NCI-H2227 (cell line): ENCODE results near the gene PABPN1L.

ENCODE experiments used
- DNase-seq: peaks from one replicate; lab custom pipeline; 2025; ENCODE audit not compliant: unreplicated experiment; lab: John Stamatoyannopoulos, UW

PABPN1L gene

DNA sequence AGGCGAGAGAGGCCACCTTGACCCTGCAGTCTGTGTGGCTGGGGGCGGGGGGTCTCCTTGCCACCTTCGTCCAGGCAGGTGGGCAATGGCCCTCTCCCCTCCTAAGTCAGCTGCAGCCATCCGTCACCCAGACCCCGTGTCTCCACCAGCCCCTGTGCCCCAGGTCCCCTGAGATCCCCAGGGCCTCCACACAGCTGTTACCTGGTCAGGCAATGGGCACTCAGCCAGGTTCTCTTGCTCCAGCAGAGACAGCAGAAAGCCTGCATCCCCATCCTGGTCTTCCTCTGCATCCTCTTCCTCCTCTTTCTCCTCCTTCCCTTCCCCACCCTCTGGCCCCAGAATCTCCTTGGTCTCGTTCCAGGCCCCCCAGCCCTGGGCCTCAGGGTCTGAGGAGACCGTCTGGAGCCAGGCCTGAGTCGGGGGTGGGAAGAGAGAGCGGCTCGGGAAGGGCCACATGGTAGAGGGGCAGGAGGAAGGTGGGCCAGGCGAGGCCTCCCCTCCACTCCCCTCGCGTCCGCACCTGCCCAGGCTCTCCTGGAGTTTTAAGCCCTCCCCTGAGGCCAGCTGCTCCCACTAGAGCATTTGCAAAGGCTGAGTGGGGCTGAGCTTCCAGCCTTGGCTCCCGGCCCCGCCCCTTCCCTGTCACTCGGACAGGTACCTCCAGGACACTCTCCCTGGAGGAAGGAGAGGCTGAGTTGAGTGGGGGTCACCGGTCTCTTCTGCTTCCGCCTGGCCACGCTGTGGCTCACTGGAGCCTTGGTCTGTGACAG lies at the start of gene PABPN1L:
PABPN1L (minus strand) TSS at position 510 of the 770 bp plus-strand sequence; CDS start at position 456, 54 bp downstream.
- no peak for DNase-seq

GRCh38 chr16:88915639-88916327 lies 49.3 kb upstream of the PABPN1L start:
- no peak for DNase-seq

DNA sequence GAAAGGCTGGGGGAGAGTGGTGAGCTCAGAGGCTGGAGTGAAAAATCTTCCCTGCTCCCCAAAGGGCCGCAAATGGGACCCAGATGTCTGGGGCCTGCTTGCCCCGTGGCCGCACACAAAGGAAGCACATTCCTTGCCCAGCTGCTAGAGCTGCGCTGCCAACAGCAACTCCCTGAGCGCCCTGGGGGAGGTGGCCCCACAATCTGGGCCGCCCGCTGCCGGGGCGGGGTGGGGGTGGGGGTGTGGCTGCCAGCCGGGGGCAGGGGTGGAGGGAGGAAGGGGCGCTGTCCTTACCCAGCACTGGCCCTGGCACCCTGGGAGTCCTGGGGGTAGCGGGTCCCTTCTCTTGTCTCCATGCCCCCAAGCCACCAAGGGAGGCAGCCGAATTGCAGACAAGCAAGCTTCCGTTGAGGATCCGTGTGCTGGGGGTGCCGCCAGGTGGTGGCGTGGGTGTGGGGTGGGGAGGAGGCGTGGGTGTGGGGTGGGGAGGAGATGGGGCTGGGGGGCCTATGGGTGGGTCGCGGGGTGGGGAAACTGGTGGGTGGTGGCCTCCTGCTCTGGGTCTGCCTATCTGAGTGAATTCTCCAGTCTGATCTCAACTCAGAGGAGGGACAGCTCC lies 48.4 kb upstream of the PABPN1L start:
- no peak for DNase-seq

- DNase-seq: no peak
These were observed 47.4 kb upstream of the PABPN1L start for GRCh38 chr16:88913870-88914269.

GRCh38 chr16:88913001-88913612 lies 46.6 kb upstream of the PABPN1L start:
- DNase-seq: no peak

- DNase-seq: no peak
These were observed 46.1 kb upstream of the PABPN1L start for GRCh38 chr16:88912556-88912955.

GRCh38 chr16:88911946-88912310 lies 45.5 kb upstream of the PABPN1L start:
- no peak for DNase-seq

DNA sequence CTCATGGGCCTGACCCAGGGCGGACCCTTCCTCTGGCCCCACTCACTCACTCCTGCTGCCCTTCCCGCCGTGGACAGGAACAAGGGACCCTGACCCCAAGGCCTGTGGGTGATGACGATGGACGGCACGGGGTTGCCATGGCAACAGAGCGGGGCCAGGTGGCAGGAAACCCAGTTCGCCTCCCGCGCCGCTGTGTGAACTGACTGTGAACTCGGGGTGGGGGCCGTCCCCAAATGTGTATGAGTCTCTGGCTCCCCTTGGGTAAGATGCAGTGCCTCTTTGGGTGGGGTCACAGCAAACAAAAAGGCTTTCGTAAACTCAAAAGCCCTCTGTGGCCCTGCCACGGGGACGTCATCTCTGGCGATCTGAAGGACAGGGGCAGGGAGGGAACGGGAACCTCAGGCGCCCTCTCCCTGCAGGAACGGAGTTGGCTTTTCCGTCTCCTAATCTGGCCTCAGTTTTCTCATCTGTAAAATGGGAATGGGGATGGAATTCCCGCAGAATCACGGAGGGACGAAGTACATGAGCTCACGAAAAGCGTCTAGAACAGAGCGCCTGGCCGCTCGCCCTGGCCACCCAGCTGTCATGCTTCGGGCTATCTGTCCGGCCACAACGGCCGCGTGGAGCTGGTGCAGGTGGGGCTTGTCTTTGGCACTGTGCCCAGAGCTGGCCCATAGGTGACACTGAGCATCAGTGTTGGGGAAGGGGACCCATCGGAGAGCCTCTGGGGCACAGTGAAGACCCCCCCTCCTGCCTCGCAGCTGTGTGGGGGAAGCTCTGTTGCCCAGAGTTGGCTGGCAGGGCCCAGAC lies 44.9 kb upstream of the PABPN1L start:
- no peak for DNase-seq

GRCh38 chr16:88910284-88911135 lies 44.0 kb upstream of the PABPN1L start:
- DNase-seq: no peak

GRCh38 chr16:88909431-88910210 lies 43.2 kb upstream of the PABPN1L start:
- DNase-seq: no peak

DNA sequence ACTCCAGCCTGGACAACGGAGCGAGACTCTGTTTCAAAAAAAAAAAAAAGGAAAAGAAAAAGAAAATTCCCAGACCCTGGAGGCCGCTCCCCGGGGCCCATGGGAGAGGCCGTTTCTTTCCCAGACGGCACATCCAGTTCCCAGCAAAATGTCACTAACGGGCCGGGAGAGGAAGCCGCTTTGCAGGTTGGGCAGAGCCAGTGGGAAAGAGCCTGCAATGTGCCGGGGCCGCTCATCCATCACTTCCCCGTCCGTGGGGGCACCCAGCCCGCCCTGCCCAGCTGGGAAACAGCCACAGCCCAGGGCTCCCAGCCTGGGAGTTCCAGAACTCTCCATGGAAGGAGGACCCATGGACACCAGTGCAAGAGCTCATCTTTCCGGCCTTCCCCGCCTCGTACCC lies 41.8 kb upstream of the PABPN1L start:
- no peak for DNase-seq

GRCh38 chr16:88907768-88908167 lies 41.3 kb upstream of the PABPN1L start:
- no peak for DNase-seq

- no peak for DNase-seq
These were observed 40.2 kb upstream of the PABPN1L start for GRCh38 chr16:88906535-88907105.

- no peak for DNase-seq
These were observed 39.6 kb upstream of the PABPN1L start for GRCh38 chr16:88906020-88906419.

- no peak for DNase-seq
These were observed 39.1 kb upstream of the PABPN1L start for GRCh38 chr16:88905563-88905962.

GRCh38 chr16:88904676-88905365 lies 38.4 kb upstream of the PABPN1L start:
- DNase-seq: no peak

DNA sequence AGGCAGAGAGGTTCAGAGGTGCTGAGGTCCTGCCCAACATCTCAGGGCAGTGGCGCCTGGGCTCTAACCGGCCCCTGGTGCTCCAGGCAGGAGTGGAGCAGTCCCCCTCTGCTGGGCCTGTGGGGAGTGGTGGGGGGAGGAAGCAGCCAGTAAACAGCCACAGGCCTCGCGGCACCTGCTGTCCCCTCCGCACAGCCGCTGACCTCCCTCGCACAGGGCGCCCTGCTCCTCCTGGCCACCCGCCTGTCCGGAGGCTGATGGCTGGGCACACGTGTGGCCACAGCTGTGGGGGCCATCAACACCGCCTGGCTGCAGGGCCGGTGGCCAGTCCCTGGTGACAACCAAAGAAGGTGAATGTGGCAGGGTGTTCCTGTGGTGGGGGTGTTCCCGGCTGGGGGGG lies 36.8 kb upstream of the PABPN1L start:
- DNase-seq: no peak

GRCh38 chr16:88902744-88903143 lies 36.3 kb upstream of the PABPN1L start:
- DNase-seq: no peak
